ENCODE measurements around the gene AP4B1. TPM values are rescaled to one million over a fixed set of nuclear protein-coding genes. Genes with fewer than 3 reads are reported as not detected.

Gene AP4B1
- total and polyA plus RNA-seq, 2 experiments from 2014 or later: 11.8 to 12.9 TPM

GRCh38 chr1:113850127-113850796 lies 54.3 kb downstream of the AP4B1 start:
- 60 to 64% methylated on average over 3 of the region's 3 CpGs for WGBS, 2 experiments (ENCODE audit: low coverage in 1 of 2, low lambda C conversion rate in 2 of 2, missing lambda C conversion rate in 2 of 2)

GRCh38 chr1:113849072-113849471 lies 55.5 kb downstream of the AP4B1 start:
- DNase-seq: no peak
- in situ Hi-C loops (cut with MboI): loop anchor here (25.0 kb wide), 1 partner anchor 438 kb away; no protein-coding TSS in a partner anchor
- Histone ChIP-seq H3K4me1 (ENCODE audit: insufficient read depth) (no peaks in the 10 kb centered on the region), H3K9me3 (ENCODE audit: low read depth) (peaks cover 3% of the 10 kb centered on the region), H3K4me3 (no peak overlapping the region), H3K36me3 (ENCODE audit: low read depth) (no peaks in the 10 kb centered on the region), H3K79me2 (ENCODE audit: insufficient read depth) (no peaks in the 10 kb centered on the region), H3K9me2 (ENCODE audit: insufficient read depth) (no peaks in the 10 kb centered on the region), H3K9ac (no peak overlapping the region), H3K27ac (no peak overlapping the region), H3K4me2 (ENCODE audit: unreplicated experiment) (no peak overlapping the region), H2AFZ (no peak overlapping the region), H3K27me3 (replicated peaks; ENCODE audit: insufficient read depth) (no peaks in the 10 kb centered on the region), H4K20me1 (ENCODE audit: insufficient read depth) (no peaks in the 10 kb centered on the region), H3F3A (ENCODE audit: insufficient read depth) (no peaks in the 10 kb centered on the region)
- no peak for TF ChIP-seq EZH2 (IDR thresholded peaks at IDR 0.05; ENCODE audit: insufficient read depth, poor library complexity, severe bottlenecking)
- TF ChIP-seq EZH2phosphoT487 (IDR thresholded peaks at IDR 0.05; ENCODE audit: insufficient read depth, low read depth): no peak

More at GRCh38 chr1:113850127-113850796, 54.3 kb downstream of the AP4B1 start:
- no peaks in the 10 kb centered on the region for H4K20me1 ChIP-seq (ENCODE audit: insufficient read depth)
- no peaks in the 10 kb centered on the region for H3K79me2 ChIP-seq (ENCODE audit: insufficient read depth)
- 0 out of 2 replicates have a peak overlapping the region, but pooled peaks have one; percentile 11 for H2AFZ ChIP-seq
- no peaks in the 10 kb centered on the region for H3K27me3 ChIP-seq (replicated peaks; ENCODE audit: insufficient read depth)
- no peak overlapping the region for H3K9ac ChIP-seq
- peaks cover 3% of the 10 kb centered on the region for H3K9me3 ChIP-seq (ENCODE audit: low read depth)
- H3F3A ChIP-seq (ENCODE audit: insufficient read depth): no peaks in the 10 kb centered on the region
- H3K4me3 ChIP-seq: no peak overlapping the region
- in situ Hi-C loops (cut with MboI): no loop called here
- H3K4me2 ChIP-seq (ENCODE audit: unreplicated experiment): no peak overlapping the region
- DNase-seq: no peak
- no peaks in the 10 kb centered on the region for H3K36me3 ChIP-seq (ENCODE audit: low read depth)
- no peaks in the 10 kb centered on the region for H3K4me1 ChIP-seq (ENCODE audit: insufficient read depth)
- no peak for TF ChIP-seq EZH2 (IDR thresholded peaks at IDR 0.05; ENCODE audit: insufficient read depth, poor library complexity, severe bottlenecking)
- TF ChIP-seq EZH2phosphoT487 (IDR thresholded peaks at IDR 0.05; ENCODE audit: insufficient read depth, low read depth): no peak
- H3K9me2 ChIP-seq (ENCODE audit: insufficient read depth): no peaks in the 10 kb centered on the region
- no peak overlapping the region for H3K27ac ChIP-seq

DNA sequence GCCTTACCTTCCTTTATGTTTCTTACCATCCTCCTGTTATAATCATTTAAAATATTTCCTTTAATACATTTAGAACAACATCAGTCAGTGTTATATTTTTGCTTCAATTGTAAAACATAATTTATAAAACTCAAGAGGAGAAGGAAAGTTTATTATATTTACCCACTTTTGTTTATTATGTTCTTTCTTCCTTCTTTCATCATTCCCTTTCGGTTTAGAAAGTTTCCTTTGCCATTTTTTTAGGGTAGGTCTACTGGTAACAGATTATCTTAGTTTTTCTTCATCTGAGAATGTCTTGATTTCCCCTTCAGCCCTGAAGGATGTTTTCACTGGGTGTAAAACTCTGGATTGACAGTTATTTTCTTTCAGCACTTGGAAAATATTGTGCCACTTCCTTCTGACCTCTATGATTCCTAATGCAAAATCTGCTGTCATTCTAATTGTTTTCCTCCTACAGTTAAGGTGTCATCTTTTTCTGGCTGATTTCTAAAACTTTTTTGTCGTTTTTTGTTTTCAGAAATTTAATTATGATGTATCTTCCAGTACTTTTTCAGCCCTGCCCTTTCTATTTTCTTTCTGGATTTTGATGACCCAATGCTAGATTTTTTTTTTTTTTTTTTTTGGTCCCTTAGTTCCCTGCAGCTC lies 58.1 kb downstream of the AP4B1 start:
- no peak overlapping the region for H3K27ac ChIP-seq
- DNase-seq: peak; percentile 17
- H3K9ac ChIP-seq: no peak overlapping the region
- 48 to 50% methylated on average over 2 of the region's 2 CpGs for WGBS, 2 experiments (ENCODE audit: low coverage in 1 of 2, low lambda C conversion rate in 2 of 2, missing lambda C conversion rate in 2 of 2)
- H3K9me3 ChIP-seq (ENCODE audit: low read depth): peaks cover 3% of the 10 kb centered on the region
- no peaks in the 10 kb centered on the region for H3K9me2 ChIP-seq (ENCODE audit: insufficient read depth)
- no peaks in the 10 kb centered on the region for H4K20me1 ChIP-seq (ENCODE audit: insufficient read depth)
- H3K4me3 ChIP-seq: no peak overlapping the region
- no peaks in the 10 kb centered on the region for H3K27me3 ChIP-seq (replicated peaks; ENCODE audit: insufficient read depth)
- TF ChIP-seq EZH2 (IDR thresholded peaks at IDR 0.05; ENCODE audit: insufficient read depth, poor library complexity, severe bottlenecking) (no peak), EZH2phosphoT487 (IDR thresholded peaks at IDR 0.05; ENCODE audit: insufficient read depth, low read depth) (no peak)
- H3K4me2 ChIP-seq (ENCODE audit: unreplicated experiment): no peak overlapping the region
- no peak overlapping the region for H2AFZ ChIP-seq
- no peaks in the 10 kb centered on the region for H3K36me3 ChIP-seq (ENCODE audit: low read depth)
- no peaks in the 10 kb centered on the region for H3K4me1 ChIP-seq (ENCODE audit: insufficient read depth)
- H3K79me2 ChIP-seq (ENCODE audit: insufficient read depth): no peaks in the 10 kb centered on the region
- H3F3A ChIP-seq (ENCODE audit: insufficient read depth): no peaks in the 10 kb centered on the region
- in situ Hi-C loops (cut with MboI): loop anchor here (25.0 kb wide), 1 partner anchor 441 kb away; no protein-coding TSS in a partner anchor

Other genes starting within 250 kb of the AP4B1 start
- gene PHTF1, start 145.3 kb downstream of the AP4B1 start, total RNA-seq (2014; rRNA removed; shearing (Covaris generic)): 17.3 and 18.2 TPM in 2 replicates
- gene PHTF1, start 145.3 kb downstream of the AP4B1 start, polyA plus RNA-seq (2016; fragmentation: Nextera tagmentation; extraction: Ambion mirVana): 15.9 TPM in 2 replicates
- gene RSBN1, start 92.3 kb downstream of the AP4B1 start, total RNA-seq (2014; rRNA removed; shearing (Covaris generic)): 7.5 and 10.0 TPM in 2 replicates
- 8.3 and 8.7 TPM in 2 replicates for gene RSBN1, start 92.3 kb downstream of the AP4B1 start, polyA plus RNA-seq (2016; fragmentation: Nextera tagmentation; extraction: Ambion mirVana)
- 0.51 and 0.86 TPM in 2 replicates for gene PTPN22, start 33.1 kb downstream of the AP4B1 start, total RNA-seq (2014; rRNA removed; shearing (Covaris generic))
- gene PTPN22, start 33.1 kb downstream of the AP4B1 start, polyA plus RNA-seq (2016; fragmentation: Nextera tagmentation; extraction: Ambion mirVana): 1.4 and 1.6 TPM in 2 replicates
- gene BCL2L15, start 17.2 kb downstream of the AP4B1 start, total RNA-seq (2014; rRNA removed; shearing (Covaris generic)): 0.13 and 0.32 TPM in 2 replicates
- gene BCL2L15, start 17.2 kb downstream of the AP4B1 start, polyA plus RNA-seq (2016; fragmentation: Nextera tagmentation; extraction: Ambion mirVana): not detected in 2 replicates
- 4.3 and 6.9 TPM in 2 replicates for gene DCLRE1B, start 527 bp upstream of the AP4B1 start, total RNA-seq (2014; rRNA removed; shearing (Covaris generic))
- gene DCLRE1B, start 527 bp upstream of the AP4B1 start, polyA plus RNA-seq (2016; fragmentation: Nextera tagmentation; extraction: Ambion mirVana): 6.5 and 7.2 TPM in 2 replicates
- 23.6 and 26.2 TPM in 2 replicates for gene HIPK1, start 24.5 kb upstream of the AP4B1 start, total RNA-seq (2014; rRNA removed; shearing (Covaris generic))
- gene HIPK1, start 24.5 kb upstream of the AP4B1 start, polyA plus RNA-seq (2016; fragmentation: Nextera tagmentation; extraction: Ambion mirVana): 6.1 and 7.6 TPM in 2 replicates
- gene OLFML3, start 74.7 kb upstream of the AP4B1 start, total RNA-seq (2014; rRNA removed; shearing (Covaris generic)): 156 and 168 TPM in 2 replicates
- gene OLFML3, start 74.7 kb upstream of the AP4B1 start, polyA plus RNA-seq (2016; fragmentation: Nextera tagmentation; extraction: Ambion mirVana): 141 and 149 TPM in 2 replicates
- gene SYT6, start 249.1 kb upstream of the AP4B1 start, total RNA-seq (2014; rRNA removed; shearing (Covaris generic)): not detected in 2 replicates
- not detected in 2 replicates for gene SYT6, start 249.1 kb upstream of the AP4B1 start, polyA plus RNA-seq (2016; fragmentation: Nextera tagmentation; extraction: Ambion mirVana)